ENCODE results near the gene NT5C2. TPM values are rescaled to one million over a fixed set of nuclear protein-coding genes. Genes with fewer than 3 reads are reported as not detected.
"Not testable (repeated sequence)": the region's sequence is repeated elsewhere in the genome, so short reads cannot be mapped to it uniquely, and the experiment has no call there.

NT5C2 gene
- total and polyA plus RNA-seq, 2 experiments from 2014 or later: 52.6 to 69.0 TPM

DNA sequence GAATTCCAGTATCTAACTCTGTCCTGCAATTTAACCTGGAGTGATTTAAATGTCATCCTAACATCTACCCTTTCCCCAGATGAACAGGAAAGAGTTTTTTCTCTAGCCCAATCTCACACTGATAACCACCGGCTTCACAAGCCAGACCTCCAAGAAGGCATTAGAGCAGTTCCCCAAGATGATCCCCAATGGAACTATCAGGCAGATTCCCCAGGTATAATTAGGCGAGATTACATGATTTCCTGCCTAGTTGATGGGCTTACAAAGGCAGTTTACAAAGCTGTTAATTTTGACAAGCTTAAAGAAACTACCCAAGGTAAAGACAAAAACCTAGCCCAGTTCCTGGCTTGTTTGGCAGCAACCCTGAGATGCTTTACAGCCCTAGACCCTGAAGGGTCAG, 14.1 kb upstream of the NT5C2 start:
- Histone ChIP-seq H3K27me3 (replicated peaks; ENCODE audit: insufficient read depth) (no peaks in the 10 kb centered on the region), H3K9me2 (ENCODE audit: insufficient read depth) (no peaks in the 10 kb centered on the region), H3K4me3 (no peak overlapping the region), H3K4me1 (ENCODE audit: insufficient read depth) (peaks cover 4% of the 10 kb centered on the region; the same call in 1 of the 2 replicates), H3K27ac (no peak overlapping the region), H3F3A (ENCODE audit: insufficient read depth) (no peaks in the 10 kb centered on the region), H3K9ac (no peak overlapping the region), H3K79me2 (ENCODE audit: insufficient read depth) (no peaks in the 10 kb centered on the region), H2AFZ (no peak overlapping the region), H3K36me3 (ENCODE audit: low read depth) (no peaks in the 10 kb centered on the region), H3K4me2 (ENCODE audit: unreplicated experiment) (no peak overlapping the region), H4K20me1 (ENCODE audit: insufficient read depth) (no peaks in the 10 kb centered on the region), H3K9me3 (ENCODE audit: low read depth) (no peaks in the 10 kb centered on the region)
- no peak for DNase-seq
- 45 to 46% methylated on average over 2 of the region's 2 CpGs for WGBS, 2 experiments (ENCODE audit: low coverage in 1 of 2, low lambda C conversion rate in 2 of 2, missing lambda C conversion rate in 2 of 2)
- TF ChIP-seq EZH2 (IDR thresholded peaks at IDR 0.05; ENCODE audit: insufficient read depth, poor library complexity, severe bottlenecking) (no peak), EZH2phosphoT487 (IDR thresholded peaks at IDR 0.05; ENCODE audit: insufficient read depth, low read depth) (no peak)
- in situ Hi-C loops (cut with MboI): no loop called here

DNA sequence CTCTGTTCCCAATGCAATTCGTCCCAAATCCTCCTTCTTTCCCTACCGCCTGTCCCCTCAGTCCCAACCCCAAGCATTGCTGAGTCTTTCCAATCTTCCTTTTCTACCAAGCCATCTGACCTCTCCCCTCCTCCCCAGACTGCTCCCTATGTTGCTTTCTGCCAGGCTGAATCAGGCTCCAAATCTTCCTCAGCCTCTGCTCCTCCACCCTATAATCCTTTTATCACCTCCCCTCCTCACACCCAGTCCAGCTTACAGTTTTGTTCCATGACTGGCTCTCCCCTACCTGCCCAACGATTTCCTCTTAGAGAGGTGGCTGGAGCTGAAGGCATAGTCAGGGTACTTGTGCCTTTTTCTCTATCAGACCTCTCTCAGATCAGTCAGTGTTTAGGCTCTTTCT, 13.6 kb upstream of the NT5C2 start:
- H3F3A ChIP-seq (ENCODE audit: insufficient read depth); H3K9me3 ChIP-seq (ENCODE audit: low read depth); H3K79me2 ChIP-seq (ENCODE audit: insufficient read depth); H3K4me1 ChIP-seq (ENCODE audit: insufficient read depth); H3K27me3 ChIP-seq (replicated peaks; ENCODE audit: insufficient read depth); DNase-seq; H3K36me3 ChIP-seq (ENCODE audit: low read depth); H3K4me2 ChIP-seq (ENCODE audit: unreplicated experiment); H3K27ac ChIP-seq; H3K9ac ChIP-seq; H3K9me2 ChIP-seq (ENCODE audit: insufficient read depth); in situ Hi-C loops (cut with MboI); H3K4me3 ChIP-seq; H4K20me1 ChIP-seq (ENCODE audit: insufficient read depth); H2AFZ ChIP-seq: not testable (repeated sequence)
- WGBS, 2 experiments (ENCODE audit: low coverage in 1 of 2, low lambda C conversion rate in 2 of 2, missing lambda C conversion rate in 2 of 2): 72 to 74% methylated on average over 3 of the region's 3 CpGs

DNA sequence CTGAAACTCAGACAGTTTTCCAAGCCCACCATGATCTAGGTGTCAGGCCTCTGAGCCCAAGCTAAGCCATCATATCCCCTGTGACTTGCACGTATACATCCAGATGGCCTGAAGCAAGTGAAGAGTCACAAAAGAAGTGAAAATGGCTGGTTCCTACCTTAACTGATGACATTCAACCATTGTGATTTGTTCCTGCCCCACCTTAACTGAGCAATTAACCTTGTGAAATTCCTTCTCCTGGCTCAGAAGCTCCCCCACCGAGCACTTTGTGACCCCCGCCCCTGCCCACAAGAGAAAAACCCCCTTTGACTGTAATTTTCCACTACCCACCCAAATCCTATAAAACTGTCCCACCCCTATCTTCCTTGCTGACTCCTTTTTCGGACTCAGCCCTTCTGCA, 12.3 kb upstream of the NT5C2 start:
- H3K9ac ChIP-seq; H3K4me2 ChIP-seq (ENCODE audit: unreplicated experiment); H4K20me1 ChIP-seq (ENCODE audit: insufficient read depth); in situ Hi-C loops (cut with MboI); H3K9me2 ChIP-seq (ENCODE audit: insufficient read depth); H3K36me3 ChIP-seq (ENCODE audit: low read depth); DNase-seq; H3K9me3 ChIP-seq (ENCODE audit: low read depth); H3K27ac ChIP-seq; H3K4me3 ChIP-seq; H3K4me1 ChIP-seq (ENCODE audit: insufficient read depth); H2AFZ ChIP-seq; H3K79me2 ChIP-seq (ENCODE audit: insufficient read depth); H3K27me3 ChIP-seq (replicated peaks; ENCODE audit: insufficient read depth); H3F3A ChIP-seq (ENCODE audit: insufficient read depth): not testable (repeated sequence)
- 62 to 88% methylated on average over 2 to 4 of the region's 4 CpGs for WGBS, 2 experiments (ENCODE audit: low coverage in 1 of 2, low lambda C conversion rate in 2 of 2, missing lambda C conversion rate in 2 of 2)

GRCh38 chr10:103204353-103205255, 11.5 kb upstream of the NT5C2 start:
- Histone ChIP-seq H3K4me1 (ENCODE audit: insufficient read depth) (peaks cover 4% of the 10 kb centered on the region; the same call in 1 of the 2 replicates), H3K27me3 (replicated peaks; ENCODE audit: insufficient read depth) (no peaks in the 10 kb centered on the region), H3K4me2 (ENCODE audit: unreplicated experiment) (no peak overlapping the region), H3K36me3 (ENCODE audit: low read depth) (no peaks in the 10 kb centered on the region), H3K4me3 (no peak overlapping the region), H3K9ac (no peak overlapping the region), H3K79me2 (ENCODE audit: insufficient read depth) (no peaks in the 10 kb centered on the region), H3F3A (ENCODE audit: insufficient read depth) (no peaks in the 10 kb centered on the region), H3K27ac (no peak overlapping the region), H2AFZ (no peak overlapping the region), H3K9me2 (ENCODE audit: insufficient read depth) (no peaks in the 10 kb centered on the region), H4K20me1 (ENCODE audit: insufficient read depth) (no peaks in the 10 kb centered on the region), H3K9me3 (ENCODE audit: low read depth) (no peaks in the 10 kb centered on the region)
- no peak for DNase-seq
- 52 to 54% methylated on average over 8 of the region's 8 CpGs for WGBS, 2 experiments (ENCODE audit: low coverage in 1 of 2, low lambda C conversion rate in 2 of 2, missing lambda C conversion rate in 2 of 2)
- in situ Hi-C loops (cut with MboI): no loop called here
- TF ChIP-seq EZH2 (IDR thresholded peaks at IDR 0.05; ENCODE audit: insufficient read depth, poor library complexity, severe bottlenecking): no peak
- no peak for TF ChIP-seq EZH2phosphoT487 (IDR thresholded peaks at IDR 0.05; ENCODE audit: insufficient read depth, low read depth)

- Histone ChIP-seq H3K27me3 (replicated peaks; ENCODE audit: insufficient read depth) (no peaks in the 10 kb centered on the region), H3F3A (ENCODE audit: insufficient read depth) (no peaks in the 10 kb centered on the region), H2AFZ (no peak overlapping the region), H3K79me2 (ENCODE audit: insufficient read depth) (no peaks in the 10 kb centered on the region), H3K9me3 (ENCODE audit: low read depth) (no peaks in the 10 kb centered on the region), H3K4me2 (ENCODE audit: unreplicated experiment) (no peak overlapping the region), H3K9me2 (ENCODE audit: insufficient read depth) (no peaks in the 10 kb centered on the region), H3K4me1 (ENCODE audit: insufficient read depth) (peaks cover 4% of the 10 kb centered on the region; the same call in 1 of the 2 replicates), H3K4me3 (no peak overlapping the region), H4K20me1 (ENCODE audit: insufficient read depth) (no peaks in the 10 kb centered on the region), H3K9ac (no peak overlapping the region), H3K27ac (no peak overlapping the region), H3K36me3 (ENCODE audit: low read depth) (no peaks in the 10 kb centered on the region)
- in situ Hi-C loops (cut with MboI): no loop called here
- no peak for DNase-seq
- TF ChIP-seq EZH2phosphoT487 (IDR thresholded peaks at IDR 0.05; ENCODE audit: insufficient read depth, low read depth): no peak
- TF ChIP-seq EZH2 (IDR thresholded peaks at IDR 0.05; ENCODE audit: insufficient read depth, poor library complexity, severe bottlenecking): no peak
- WGBS, 2 experiments (ENCODE audit: low coverage in 1 of 2, low lambda C conversion rate in 2 of 2, missing lambda C conversion rate in 2 of 2): 68 to 78% methylated on average over 3 of the region's 3 CpGs
These were observed 10.4 kb upstream of the NT5C2 start for GRCh38 chr10:103203466-103203865.

Measured in GM23248 (cell line).